Measurements from ENCODE around the gene STUB1. TPM values are rescaled to one million over a fixed set of nuclear protein-coding genes. Genes with fewer than 3 reads are reported as not detected.

The STUB1 gene
- total and polyA plus RNA-seq, 12 donors = 92.7 to 165 (median 116) TPM

DNA sequence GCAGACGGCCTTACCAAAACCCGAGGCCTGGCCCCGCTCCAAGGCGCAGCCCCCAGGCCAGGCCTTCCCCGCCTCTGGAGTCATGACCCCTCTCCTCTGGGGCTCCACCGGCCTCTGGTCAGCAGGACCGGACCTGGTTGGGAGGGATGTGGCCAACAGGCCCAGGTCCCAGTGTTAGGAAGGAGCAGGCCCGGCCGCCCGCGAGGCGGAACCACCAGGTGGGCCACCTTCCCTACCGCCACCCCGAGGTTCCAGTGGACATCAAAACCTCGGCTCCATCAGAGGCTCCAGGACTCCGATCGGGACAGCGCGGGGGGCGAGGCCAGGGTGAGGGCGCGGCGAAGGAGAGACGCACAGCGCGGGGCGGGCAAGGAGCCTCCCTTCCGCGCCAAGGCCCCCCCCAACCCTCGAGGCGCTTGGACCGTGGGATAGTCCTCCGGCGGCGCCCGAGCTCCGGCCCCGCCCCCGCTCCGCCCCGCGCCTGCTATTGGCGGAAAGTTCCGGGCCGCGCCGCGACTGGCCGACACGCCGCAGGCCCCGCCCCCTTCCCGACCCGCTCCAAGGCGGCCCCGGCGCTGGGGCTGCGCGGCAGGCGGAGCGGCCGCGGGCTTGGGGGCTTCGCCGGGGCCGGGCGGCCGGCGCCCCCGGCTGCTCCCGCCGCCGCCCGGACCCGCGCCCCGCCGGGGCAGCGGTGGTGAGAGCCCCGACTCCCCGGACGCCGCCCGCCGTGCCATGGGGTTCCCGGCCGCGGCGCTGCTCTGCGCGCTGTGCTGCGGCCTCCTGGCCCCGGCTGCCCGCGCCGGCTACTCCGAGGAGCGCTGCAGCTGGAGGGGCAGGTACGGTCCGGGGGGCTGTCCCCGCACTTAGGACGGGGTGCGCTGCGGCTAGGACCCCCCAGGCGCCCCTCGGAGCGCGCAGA lies 34.6 kb downstream of the STUB1 start, which contains the start of gene METRN:
Gene METRN, plus strand, starts transcription at position 561 of the 919 bp plus-strand sequence. Its CDS starts 172 bp downstream, at position 733.
- Histone ChIP-seq H3K36me3 (no peaks in the 10 kb centered on the region), H3K27ac (peak within 1 kb of the TSS in 8 of 10 donors; percentile 21 to 58 (median 50)), H3K4me1 (peaks cover 18 to 49% (median 34%) of the 10 kb centered on the region in 9 donors), H3K4me3 (peak within 1 kb of the TSS; percentile 64 to 94 (median 73)), H3K9me3 (no peaks in the 10 kb centered on the region), H3K27me3 (peaks cover 0 to 46% (median 19%) of the 10 kb centered on the region in 7 donors)
- 5 to 8% methylated on average over 65 to 103 of the region's 108 CpGs for WGBS, 2 donors
- intact Hi-C loops (cut with DNase I) = loop anchor here in 9 of 10 donors (2.0 to 10.0 kb wide), 7 partner anchors 67 to 382 kb away; partner anchors contain the start of genes CHTF18 (in 4 of the 9), RPUSD1 (in 4 of the 9) and C1QTNF8 (in 1 of the 9)
- TF ChIP-seq CTCF (IDR thresholded peaks at IDR 0.05) = no peak
- ATAC-seq = peak; percentile 78 to 94 (median 89)
- DNase-seq = peak; percentile 92 to 95

GRCh38 chr16:715477-716199 lies 35.4 kb downstream of the STUB1 start:
- Histone ChIP-seq H3K4me1 (peaks cover 19 to 51% (median 39%) of the 10 kb centered on the region in 9 donors), H3K36me3 (no peaks in the 10 kb centered on the region), H3K27ac (peak overlapping the region in 7 of 10 donors; percentile 21 to 58 (median 51)), H3K9me3 (no peaks in the 10 kb centered on the region), H3K4me3 (peak overlapping the region; percentile 64 to 94 (median 73)), H3K27me3 (peaks cover 0 to 38% (median 10%) of the 10 kb centered on the region in 7 donors)
- intact Hi-C loops (cut with DNase I) = loop anchor here in 3 of 10 donors (2.0 to 10.0 kb wide), 2 partner anchors 73 to 339 kb away; partner anchors contain the start of genes CHTF18 (in 1 of the 3) and RPUSD1 (in 1 of the 3)
- peak in 3 of 9 donors; percentile 15 to 37 (median 30) for TF ChIP-seq CTCF (IDR thresholded peaks at IDR 0.05)
- ATAC-seq = peak in 1 of 8 donors; percentile 3
- DNase-seq = no peak
- 2% methylated on average over 45 to 74 of the region's 74 CpGs for WGBS, 2 donors

DNA sequence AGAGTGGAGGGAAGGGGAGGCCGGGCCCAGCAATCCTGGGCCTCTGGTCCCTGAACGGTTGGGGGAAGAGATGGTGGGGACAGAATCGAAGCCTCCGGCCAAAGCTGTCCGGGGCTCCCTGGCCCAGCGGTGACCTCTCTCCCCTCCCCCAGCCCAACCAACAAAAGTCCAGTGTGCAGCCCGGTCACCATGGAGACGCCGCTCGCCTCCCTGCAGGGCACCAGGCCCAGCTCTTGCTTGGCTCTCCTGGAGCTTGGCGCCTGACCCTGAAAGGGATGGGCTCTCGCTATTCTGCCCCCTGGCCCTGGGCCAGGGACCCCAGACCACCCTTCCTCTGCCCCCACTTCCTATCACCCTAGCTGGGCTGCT lies 36.0 kb downstream of the STUB1 start:
- no peak for DNase-seq
- intact Hi-C loops (cut with DNase I) = loop anchor here in 2 of 10 donors (10.0 kb wide), 1 partner anchor 339 kb away; no protein-coding TSS in a partner anchor
- 22 to 26% methylated on average over 12 of the region's 12 CpGs for WGBS, 2 donors
- Histone ChIP-seq H3K27me3 (peaks cover 0 to 32% (median 5%) of the 10 kb centered on the region in 7 donors), H3K9me3 (no peaks in the 10 kb centered on the region), H3K4me3 (peak overlapping the region in 9 of 10 donors; percentile 66 to 94 (median 74)), H3K27ac (no peak overlapping the region), H3K4me1 (peaks cover 19 to 52% (median 40%) of the 10 kb centered on the region in 9 donors), H3K36me3 (no peaks in the 10 kb centered on the region)
- no peak for ATAC-seq
- no peak for TF ChIP-seq CTCF (IDR thresholded peaks at IDR 0.05)
